HG03521 (cell line): ENCODE data around the gene VPS26B.
"Not testable (repeated sequence)": the region's sequence is repeated elsewhere in the genome, so short reads cannot be mapped to it uniquely, and the experiment has no call there.

Experiments used
- ATAC-seq: cut with Tn5 transposase; IDR thresholded peaks from one replicate; pipeline ENCODE4 v1.9.1; 2021; ENCODE audit warnings: mild to moderate bottlenecking, moderate library complexity; ENCODE audit not compliant: unreplicated experiment

Gene VPS26B

DNA sequence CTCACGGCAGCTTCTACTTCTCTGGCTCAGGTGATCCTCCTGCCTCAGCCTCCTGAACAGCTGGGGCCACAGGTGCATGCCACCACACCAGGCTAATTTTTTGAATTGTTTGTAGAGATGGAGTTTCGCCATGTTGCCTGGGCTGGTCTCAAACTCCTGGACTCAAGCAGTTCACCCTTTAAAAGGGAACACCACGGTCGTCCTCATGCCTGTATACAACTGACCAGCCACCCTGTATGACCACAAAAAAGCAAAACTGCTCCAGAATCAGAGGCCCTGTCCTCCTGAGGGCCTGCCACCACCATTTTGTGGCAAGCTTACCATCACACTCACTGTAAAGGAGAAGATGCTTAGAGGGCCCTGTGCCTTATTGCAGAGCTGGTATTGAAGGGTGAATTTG, 53.9 kb downstream of the VPS26B start:
- ATAC-seq = no peak

GRCh38 chr11:134281635-134282034, 57.2 kb downstream of the VPS26B start:
- not testable (repeated sequence) for ATAC-seq

DNA sequence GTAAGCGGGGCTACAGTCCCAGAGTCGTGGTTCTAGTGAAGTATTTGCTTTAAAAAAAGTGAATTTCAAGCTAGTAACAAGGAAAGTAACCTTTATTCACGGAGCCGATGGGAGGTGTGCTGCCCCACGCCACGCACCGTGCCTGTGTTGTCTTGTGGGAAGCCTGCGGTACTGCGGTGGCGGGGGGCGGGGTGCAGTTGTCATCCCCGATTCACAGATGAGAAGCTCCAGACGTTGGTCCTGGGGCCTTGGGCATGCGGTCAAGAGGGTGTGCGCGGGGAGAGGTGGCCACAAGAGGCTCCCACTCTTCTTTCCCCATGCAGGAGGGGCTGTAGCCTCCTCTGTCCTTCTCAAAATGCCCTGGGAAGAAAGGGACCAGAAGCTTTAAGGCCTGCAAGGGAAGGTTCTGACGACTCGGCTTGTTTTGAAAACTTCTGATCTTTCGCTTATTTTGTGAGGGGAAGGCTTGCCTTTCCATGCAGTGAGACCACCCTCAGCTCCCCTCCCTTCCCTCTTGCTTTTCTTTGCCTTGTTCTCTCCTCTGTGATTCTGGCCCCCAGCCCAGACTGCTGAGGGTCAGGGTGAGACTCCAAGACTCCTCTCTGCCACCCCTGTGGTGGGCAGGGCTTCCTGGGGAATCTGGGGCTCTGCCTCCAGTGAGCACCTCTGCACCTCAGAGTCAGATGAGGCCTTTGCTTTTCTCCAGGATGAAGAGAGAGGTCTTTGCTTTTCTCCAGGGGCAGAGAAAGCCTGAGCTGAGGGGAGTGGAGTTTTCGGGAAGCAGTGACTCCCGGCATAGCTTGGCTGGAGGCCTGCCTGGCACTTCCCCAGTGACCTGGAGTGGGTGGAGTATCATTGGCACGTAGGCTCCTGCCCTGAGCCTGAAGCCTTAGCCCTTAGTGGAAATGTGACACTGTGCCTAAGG, 57.9 kb downstream of the VPS26B start:
- no peak for ATAC-seq

- no peak for ATAC-seq
These were observed 59.2 kb downstream of the VPS26B start for GRCh38 chr11:134283461-134284230.

DNA sequence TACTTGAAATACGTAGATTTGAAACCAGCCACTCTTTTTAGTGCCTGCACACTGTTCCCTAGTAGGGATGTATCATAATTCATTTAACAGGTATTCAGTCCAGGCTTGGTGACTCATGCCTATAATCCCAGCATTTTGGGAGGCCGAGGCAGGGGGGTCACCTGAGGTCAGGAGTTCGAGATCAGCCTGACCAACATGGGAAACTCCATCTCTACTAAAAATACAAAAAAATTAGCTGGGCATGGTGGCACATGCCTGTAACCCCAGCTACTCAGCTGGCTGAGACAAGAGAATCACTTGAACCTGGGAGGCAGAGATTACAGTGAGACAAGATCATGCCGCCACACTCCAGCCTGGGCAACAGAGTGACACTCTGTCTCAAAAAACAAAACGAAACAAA, 59.9 kb downstream of the VPS26B start:
- ATAC-seq = not testable (repeated sequence)

- no peak for ATAC-seq
These were observed 63.1 kb downstream of the VPS26B start for GRCh38 chr11:134287561-134287960.

GRCh38 chr11:134288486-134288885, 64.0 kb downstream of the VPS26B start:
- no peak for ATAC-seq

- no peak for ATAC-seq
These were observed 64.7 kb downstream of the VPS26B start for GRCh38 chr11:134289167-134289566.

DNA sequence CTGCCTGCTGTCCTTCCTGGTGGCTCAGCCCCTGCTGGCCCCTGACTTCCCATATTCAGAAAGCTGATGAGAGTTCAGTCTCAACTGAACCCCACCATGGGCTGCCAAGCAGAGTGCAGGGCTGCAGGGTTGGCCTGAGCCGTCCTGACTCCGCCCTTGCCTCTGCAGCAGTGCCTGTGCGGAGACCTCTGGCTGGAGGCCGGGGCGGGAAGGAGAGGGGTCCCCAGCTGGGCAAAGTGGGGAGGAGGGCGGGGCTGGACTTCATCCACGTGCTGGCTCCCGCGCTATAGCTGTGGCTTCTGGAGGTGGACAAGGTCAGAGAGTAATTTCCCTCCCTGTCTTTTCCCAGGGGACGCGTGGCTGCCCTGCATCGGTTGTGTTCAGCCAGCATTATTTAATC, 65.3 kb downstream of the VPS26B start:
- no peak for ATAC-seq

- ATAC-seq = no peak
These were observed 66.2 kb downstream of the VPS26B start for GRCh38 chr11:134290646-134291045.

DNA sequence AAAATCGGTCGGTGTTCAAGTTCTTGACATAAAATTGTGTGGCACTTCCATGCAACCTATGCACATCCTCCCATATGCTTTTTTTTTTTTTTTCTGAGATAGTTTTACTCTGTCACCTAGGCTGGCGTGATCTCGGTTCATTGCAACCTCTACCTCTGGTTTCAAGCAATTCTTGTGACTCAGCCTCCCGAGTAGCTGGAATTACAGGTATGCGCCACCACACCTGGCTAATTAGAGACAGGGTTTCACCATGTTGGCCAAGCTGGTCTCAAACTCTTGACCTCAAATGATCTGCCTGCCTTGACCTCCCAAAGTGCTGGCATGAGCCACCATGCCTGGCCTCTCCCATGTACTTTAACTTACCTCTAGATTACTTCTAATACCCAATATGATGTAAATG, 66.7 kb downstream of the VPS26B start:
- ATAC-seq = no peak

DNA sequence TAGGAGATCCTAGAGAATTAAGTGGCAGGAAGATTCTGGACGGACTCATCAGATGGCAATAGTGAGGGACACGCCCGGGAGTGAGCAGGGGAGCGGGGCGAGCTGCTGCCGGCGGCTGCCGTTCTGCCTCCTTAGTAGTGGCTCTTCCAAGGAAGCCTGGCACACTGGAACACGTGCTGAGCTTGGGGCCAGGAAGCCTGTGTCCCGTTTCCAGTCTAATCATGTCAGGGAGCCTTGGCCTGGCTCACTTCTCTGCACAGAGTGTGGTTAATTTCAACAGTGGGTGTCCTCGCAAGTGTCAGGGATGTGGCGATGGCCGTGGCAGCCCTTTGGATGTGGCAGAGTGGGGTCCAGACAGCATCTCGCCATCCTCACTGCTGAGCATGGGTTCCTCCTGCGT, 68.2 kb downstream of the VPS26B start:
- ATAC-seq = no peak

GRCh38 chr11:134293119-134294113, 68.9 kb downstream of the VPS26B start:
- ATAC-seq = no peak

GRCh38 chr11:134294664-134295063, 70.2 kb downstream of the VPS26B start:
- ATAC-seq = no peak
